ENCODE data around the gene CASZ1.

The CASZ1 gene

DNA sequence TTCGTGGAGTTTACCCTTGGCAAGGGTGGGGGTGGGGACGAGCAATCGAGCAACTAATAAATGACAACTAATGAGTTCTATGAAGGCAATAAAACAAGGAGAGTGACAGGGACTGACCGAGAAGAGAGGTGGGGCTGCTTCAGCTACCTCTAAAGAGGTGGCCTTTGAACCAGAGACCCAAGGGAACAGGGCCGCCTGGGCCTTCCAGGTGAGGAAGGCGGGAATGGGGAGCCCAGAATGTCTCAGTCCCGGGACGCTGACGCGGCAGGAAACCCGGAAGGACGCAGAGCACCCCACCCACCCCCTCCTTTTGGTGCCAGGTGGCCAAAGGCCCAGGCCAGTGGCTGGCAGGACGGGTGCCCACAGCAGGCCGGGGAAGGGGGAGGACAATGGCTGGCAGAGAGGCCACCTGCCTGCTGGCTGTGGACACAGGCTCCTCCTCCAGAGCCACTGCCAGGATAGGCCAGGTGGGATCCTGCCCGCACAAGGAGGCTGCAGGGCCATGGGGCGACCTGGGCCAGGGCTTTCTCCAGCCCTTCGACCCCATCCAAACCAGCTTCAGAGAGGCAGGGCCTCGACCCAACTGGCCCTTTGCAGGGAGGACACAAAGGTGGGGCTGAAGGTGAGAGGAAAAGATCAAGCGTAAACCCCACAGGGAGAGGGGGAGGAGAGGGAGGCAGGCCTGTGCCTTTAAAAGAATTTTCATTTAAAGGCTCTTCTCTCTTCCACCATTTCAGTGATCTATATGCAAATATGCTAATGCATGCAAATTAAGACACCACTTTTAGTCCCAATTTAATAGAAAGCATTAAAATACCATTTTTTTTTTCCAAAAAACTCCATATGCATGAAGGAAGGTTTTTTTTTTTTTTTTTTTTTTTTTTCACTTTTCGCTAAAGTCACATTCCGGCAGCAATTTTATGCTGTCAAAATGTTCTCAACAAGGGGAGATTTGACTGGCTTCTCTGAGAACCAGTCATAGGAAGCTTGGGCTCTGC, 58.1 kb downstream of the CASZ1 start:
- H3K4me3 ChIP-seq (ENCODE audit: low read length) = no peak overlapping the region
- H3K36me3 ChIP-seq (ENCODE audit: insufficient read depth, low read depth, low read length) = no peaks in the 10 kb centered on the region
- peaks cover 4% of the 10 kb centered on the region; the same call in 1 of the 2 replicates for H3K27me3 ChIP-seq (ENCODE audit: insufficient read depth, low read length)
- H3K4me1 ChIP-seq (ENCODE audit: insufficient read depth, low read length) = peaks cover 9% of the 10 kb centered on the region; the same call in 1 of the 2 replicates
- no peak overlapping the region for H3K9ac ChIP-seq (ENCODE audit: low read depth, low read length)
- H3K27ac ChIP-seq (ENCODE audit: low read length) = no peak overlapping the region
- H3K9me3 ChIP-seq (ENCODE audit: insufficient read depth, low read depth, low read length) = no peaks in the 10 kb centered on the region

- Histone ChIP-seq H3K9me3 (ENCODE audit: insufficient read depth, low read depth, low read length) (no peaks in the 10 kb centered on the region), H3K27me3 (ENCODE audit: insufficient read depth, low read length) (peaks cover 4% of the 10 kb centered on the region; the same call in 1 of the 2 replicates), H3K36me3 (ENCODE audit: insufficient read depth, low read depth, low read length) (no peaks in the 10 kb centered on the region), H3K4me1 (ENCODE audit: insufficient read depth, low read length) (peaks cover 9% of the 10 kb centered on the region; the same call in 1 of the 2 replicates), H3K9ac (ENCODE audit: low read depth, low read length) (no peak overlapping the region), H3K27ac (ENCODE audit: low read length) (no peak overlapping the region), H3K4me3 (ENCODE audit: low read length) (no peak overlapping the region)
These were observed 58.8 kb downstream of the CASZ1 start for GRCh38 chr1:10737651-10738050.

DNA sequence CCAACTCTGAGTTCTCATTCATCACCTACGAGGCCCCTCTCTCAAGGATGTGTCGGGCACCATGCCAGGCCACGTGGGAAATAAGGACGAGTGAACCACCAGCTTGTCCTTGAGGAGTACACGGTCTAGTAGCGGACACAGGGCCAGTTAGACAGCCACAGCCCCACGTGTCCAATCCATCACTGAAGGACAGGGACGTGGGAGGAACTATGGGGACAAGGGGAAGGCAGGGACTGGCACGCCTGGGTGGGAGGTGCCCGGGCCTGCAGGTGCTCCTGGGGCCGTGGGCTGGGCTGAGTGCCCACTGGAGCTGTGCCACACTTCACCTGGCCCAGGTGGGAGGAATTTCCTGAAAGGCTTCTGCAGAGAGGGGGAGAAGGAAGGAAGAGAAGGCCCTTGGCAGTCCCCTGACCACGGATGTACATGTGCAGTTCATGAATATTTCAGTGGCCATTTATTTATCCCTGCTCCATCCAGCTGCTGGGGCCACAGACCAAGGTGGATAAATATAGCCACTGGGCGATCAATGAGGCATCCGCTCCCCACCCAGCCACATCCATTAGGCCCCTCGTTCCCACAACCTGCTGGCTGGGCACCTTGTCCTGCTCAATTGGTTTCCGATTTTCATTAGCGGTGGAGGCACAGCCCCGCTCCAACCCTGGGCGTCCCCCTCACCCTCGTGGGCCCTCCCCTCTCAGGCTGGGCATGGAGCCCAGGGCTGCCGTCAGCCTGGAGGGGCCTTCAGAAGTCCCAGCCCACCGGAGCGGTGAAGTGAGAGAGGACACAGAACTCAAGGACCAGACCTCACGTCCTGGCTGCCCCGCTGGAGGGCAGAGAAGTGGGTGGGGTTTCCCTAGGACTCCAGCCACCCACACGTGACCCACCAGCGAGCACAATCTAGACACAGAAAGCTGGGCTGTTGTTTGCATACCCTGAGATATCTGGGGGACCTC, 59.5 kb downstream of the CASZ1 start:
- Histone ChIP-seq H3K4me3 (ENCODE audit: low read length) (no peak overlapping the region), H3K27ac (ENCODE audit: low read length) (no peak overlapping the region), H3K36me3 (ENCODE audit: insufficient read depth, low read depth, low read length) (no peaks in the 10 kb centered on the region), H3K9me3 (ENCODE audit: insufficient read depth, low read depth, low read length) (no peaks in the 10 kb centered on the region), H3K4me1 (ENCODE audit: insufficient read depth, low read length) (peaks cover 9% of the 10 kb centered on the region; the same call in 1 of the 2 replicates), H3K9ac (ENCODE audit: low read depth, low read length) (no peak overlapping the region), H3K27me3 (ENCODE audit: insufficient read depth, low read length) (peaks cover 4% of the 10 kb centered on the region; the same call in 1 of the 2 replicates)

- no peak overlapping the region for H3K4me3 ChIP-seq (ENCODE audit: low read length)
- peaks cover 9% of the 10 kb centered on the region; the same call in 1 of the 2 replicates for H3K4me1 ChIP-seq (ENCODE audit: insufficient read depth, low read length)
- peak overlapping the region; percentile 19; the same call in 1 of the 2 replicates for H3K9ac ChIP-seq (ENCODE audit: low read depth, low read length)
- H3K27me3 ChIP-seq (ENCODE audit: insufficient read depth, low read length) = peaks cover 4% of the 10 kb centered on the region; the same call in 1 of the 2 replicates
- H3K36me3 ChIP-seq (ENCODE audit: insufficient read depth, low read depth, low read length) = no peaks in the 10 kb centered on the region
- H3K9me3 ChIP-seq (ENCODE audit: insufficient read depth, low read depth, low read length) = no peaks in the 10 kb centered on the region
- H3K27ac ChIP-seq (ENCODE audit: low read length) = no peak overlapping the region
These were observed 60.7 kb downstream of the CASZ1 start for GRCh38 chr1:10735563-10736305.

DNA sequence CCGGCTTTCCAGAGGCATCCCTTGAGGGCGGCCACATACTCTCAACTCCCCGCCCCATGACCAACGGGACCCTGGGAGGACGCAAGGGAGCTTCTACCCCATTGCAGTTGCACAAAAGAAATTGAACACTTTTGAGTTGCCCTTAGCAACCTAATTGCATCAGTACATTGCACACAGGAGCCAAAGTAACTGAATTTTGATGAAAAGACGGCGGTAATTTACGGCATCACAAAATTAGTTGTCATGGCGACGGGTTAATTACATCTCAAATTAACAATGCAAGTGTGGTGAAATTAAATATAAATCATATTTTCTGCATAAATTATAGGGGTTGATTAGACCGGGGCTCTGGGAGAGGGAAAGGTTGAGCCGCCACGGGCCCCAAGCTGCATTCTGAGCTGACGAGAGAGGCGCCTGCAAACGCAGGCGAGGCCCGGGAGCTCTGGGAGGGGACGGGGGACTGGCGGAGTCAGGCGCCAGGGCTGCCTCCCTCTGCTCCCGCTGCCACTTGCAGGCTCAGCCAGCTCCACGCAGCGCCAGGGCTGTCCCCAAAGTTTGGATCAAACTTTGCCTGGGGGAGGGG, 61.4 kb downstream of the CASZ1 start:
- Histone ChIP-seq H3K9me3 (ENCODE audit: insufficient read depth, low read depth, low read length) (no peaks in the 10 kb centered on the region), H3K27me3 (ENCODE audit: insufficient read depth, low read length) (peaks cover 4% of the 10 kb centered on the region; the same call in 1 of the 2 replicates), H3K36me3 (ENCODE audit: insufficient read depth, low read depth, low read length) (no peaks in the 10 kb centered on the region), H3K27ac (ENCODE audit: low read length) (no peak overlapping the region), H3K9ac (ENCODE audit: low read depth, low read length) (peak overlapping the region; percentile 19; the same call in 1 of the 2 replicates), H3K4me1 (ENCODE audit: insufficient read depth, low read length) (peaks cover 9% of the 10 kb centered on the region; the same call in 1 of the 2 replicates), H3K4me3 (ENCODE audit: low read length) (no peak overlapping the region; the same call in 1 of the 2 replicates)

- Histone ChIP-seq H3K9me3 (ENCODE audit: insufficient read depth, low read depth, low read length) (no peaks in the 10 kb centered on the region), H3K9ac (ENCODE audit: low read depth, low read length) (no peak overlapping the region), H3K4me3 (ENCODE audit: low read length) (peak overlapping the region; percentile 1; the same call in 1 of the 2 replicates), H3K27ac (ENCODE audit: low read length) (no peak overlapping the region), H3K36me3 (ENCODE audit: insufficient read depth, low read depth, low read length) (no peaks in the 10 kb centered on the region), H3K27me3 (ENCODE audit: insufficient read depth, low read length) (peaks cover 4% of the 10 kb centered on the region; the same call in 1 of the 2 replicates), H3K4me1 (ENCODE audit: insufficient read depth, low read length) (peaks cover 10% of the 10 kb centered on the region; the same call in 1 of the 2 replicates)
These were observed 62.1 kb downstream of the CASZ1 start for GRCh38 chr1:10734375-10734774.

GRCh38 chr1:10733474-10734366, 62.7 kb downstream of the CASZ1 start:
- peaks cover 4% of the 10 kb centered on the region; the same call in 1 of the 2 replicates for H3K27me3 ChIP-seq (ENCODE audit: insufficient read depth, low read length)

DNA sequence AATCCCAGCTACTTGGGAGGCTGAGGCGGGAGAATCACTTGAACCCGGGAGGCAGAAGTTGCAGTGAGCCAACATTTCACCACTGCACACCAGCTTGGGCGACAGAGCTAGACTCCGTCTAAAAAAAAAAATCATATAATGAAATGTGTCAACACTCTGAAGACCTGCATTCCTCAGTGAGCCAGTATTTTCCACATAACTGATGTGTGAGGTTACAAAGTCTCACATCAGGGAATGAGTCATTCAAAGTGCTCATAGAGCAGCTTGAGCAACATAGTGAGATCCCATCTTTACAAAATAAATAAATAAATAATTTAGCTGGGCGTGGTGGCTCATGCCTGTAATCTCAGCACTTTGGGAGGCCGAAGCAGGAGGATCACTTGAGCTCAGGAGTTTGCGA, 65.5 kb downstream of the CASZ1 start:
- Histone ChIP-seq H3K27me3 (ENCODE audit: insufficient read depth, low read length) (peaks cover 4% of the 10 kb centered on the region; the same call in 1 of the 2 replicates), H3K4me3 (ENCODE audit: low read length) (no peak overlapping the region), H3K36me3 (ENCODE audit: insufficient read depth, low read depth, low read length) (no peaks in the 10 kb centered on the region), H3K27ac (ENCODE audit: low read length) (no peak overlapping the region), H3K4me1 (ENCODE audit: insufficient read depth, low read length) (peaks cover 14% of the 10 kb centered on the region; the same call in 1 of the 2 replicates), H3K9me3 (ENCODE audit: insufficient read depth, low read depth, low read length) (no peaks in the 10 kb centered on the region), H3K9ac (ENCODE audit: low read depth, low read length) (no peak overlapping the region)

More at GRCh38 chr1:10733474-10734366, 62.7 kb downstream of the CASZ1 start:
- Histone ChIP-seq H3K9ac (ENCODE audit: low read depth, low read length) (no peak overlapping the region), H3K4me3 (ENCODE audit: low read length) (no peak overlapping the region), H3K36me3 (ENCODE audit: insufficient read depth, low read depth, low read length) (no peaks in the 10 kb centered on the region), H3K4me1 (ENCODE audit: insufficient read depth, low read length) (peaks cover 12% of the 10 kb centered on the region; the same call in 1 of the 2 replicates), H3K27ac (ENCODE audit: low read length) (no peak overlapping the region), H3K9me3 (ENCODE audit: insufficient read depth, low read depth, low read length) (no peaks in the 10 kb centered on the region)

GRCh38 chr1:10728595-10729410, 67.6 kb downstream of the CASZ1 start:
- Histone ChIP-seq H3K9ac (ENCODE audit: low read depth, low read length) (peak overlapping the region; percentile 48; the same call in 1 of the 2 replicates), H3K4me1 (ENCODE audit: insufficient read depth, low read length) (peaks cover 5% of the 10 kb centered on the region; the same call in 1 of the 2 replicates), H3K36me3 (ENCODE audit: insufficient read depth, low read depth, low read length) (no peaks in the 10 kb centered on the region), H3K4me3 (ENCODE audit: low read length) (peak overlapping the region; percentile 29; the same call in 1 of the 2 replicates), H3K27ac (ENCODE audit: low read length) (no peak overlapping the region), H3K9me3 (ENCODE audit: insufficient read depth, low read depth, low read length) (no peaks in the 10 kb centered on the region), H3K27me3 (ENCODE audit: insufficient read depth, low read length) (no peaks in the 10 kb centered on the region; the same call in 1 of the 2 replicates)

Data from iPS-20b (cell line).